Measurements from ENCODE around the gene GNB1L.
A peak's percentile ranks its signal among the peaks of the same experiment; 100 is the strongest.
"Not testable (repeated sequence)": the region's sequence is repeated elsewhere in the genome, so short reads cannot be mapped to it uniquely, and the experiment has no call there.

GNB1L gene

DNA sequence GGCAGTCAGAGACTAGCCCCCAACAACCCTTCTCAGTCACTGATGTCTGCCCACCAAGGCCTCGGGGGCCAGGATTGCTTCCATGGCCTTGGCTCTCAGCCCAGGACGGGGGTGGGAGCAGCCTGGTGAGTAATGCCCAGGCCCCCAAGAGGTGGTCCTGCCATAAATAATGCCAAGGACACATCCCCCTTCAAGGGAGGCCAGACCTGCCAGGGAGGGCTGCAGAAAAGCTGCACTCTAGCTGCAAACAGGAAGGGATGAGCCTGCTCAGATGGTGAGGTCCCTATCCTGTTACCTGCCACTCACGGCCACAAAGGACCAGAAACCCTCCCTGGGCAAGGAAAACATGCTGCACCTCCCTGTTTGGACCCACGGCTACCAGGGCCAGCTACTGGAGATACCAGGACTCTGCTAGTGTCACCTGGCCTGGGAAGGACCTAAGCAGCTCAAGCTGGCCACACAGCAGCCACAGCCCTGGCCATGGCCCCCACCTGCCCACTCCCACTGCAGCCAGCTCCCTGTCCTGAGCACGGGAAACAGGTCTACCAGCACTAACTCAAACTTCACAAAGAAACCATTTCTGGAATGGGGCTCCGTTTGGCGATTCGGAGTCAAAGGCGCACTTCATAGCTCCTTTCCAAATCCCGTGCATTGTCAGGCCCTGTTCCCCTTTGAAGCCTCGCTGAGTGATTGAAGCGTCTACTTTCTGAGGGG, 12.1 kb downstream of the GNB1L start:
- DNase-seq, result no peak

DNA sequence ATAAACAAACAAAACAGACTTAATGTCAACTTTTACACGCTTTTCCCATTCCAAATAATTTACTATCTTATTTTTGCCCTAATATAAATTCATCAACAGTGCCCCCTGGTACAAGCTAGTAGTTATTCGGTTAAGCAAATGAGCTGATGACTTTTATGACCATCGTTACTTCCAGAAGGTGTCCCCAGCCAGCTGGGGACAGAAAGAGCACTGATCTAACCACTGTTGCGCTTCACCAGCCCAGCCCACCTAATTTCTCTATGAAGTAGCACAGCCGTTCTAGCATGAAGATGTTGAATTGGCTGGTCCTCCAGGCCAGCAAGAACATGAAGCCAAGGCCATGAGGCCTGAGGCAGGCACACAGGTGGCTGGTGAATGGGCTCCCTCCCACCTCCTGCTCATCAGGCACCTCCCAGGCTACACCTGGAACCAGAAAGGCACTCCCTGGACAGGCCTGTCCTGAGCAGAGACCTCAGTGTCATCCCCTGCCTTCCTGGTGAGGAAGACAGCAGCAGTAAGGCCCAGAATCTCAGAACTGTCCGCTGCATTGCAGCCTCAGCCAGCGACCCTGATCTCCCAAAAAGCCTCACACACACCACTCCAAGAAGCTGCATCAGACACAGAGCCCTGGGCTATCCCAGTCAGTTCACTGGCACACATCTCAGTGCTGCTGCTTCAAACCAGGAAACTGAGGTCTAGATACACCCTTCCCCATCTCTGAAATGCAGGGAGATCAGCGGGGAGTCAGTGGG, 12.9 kb downstream of the GNB1L start:
- no peak for DNase-seq

DNA sequence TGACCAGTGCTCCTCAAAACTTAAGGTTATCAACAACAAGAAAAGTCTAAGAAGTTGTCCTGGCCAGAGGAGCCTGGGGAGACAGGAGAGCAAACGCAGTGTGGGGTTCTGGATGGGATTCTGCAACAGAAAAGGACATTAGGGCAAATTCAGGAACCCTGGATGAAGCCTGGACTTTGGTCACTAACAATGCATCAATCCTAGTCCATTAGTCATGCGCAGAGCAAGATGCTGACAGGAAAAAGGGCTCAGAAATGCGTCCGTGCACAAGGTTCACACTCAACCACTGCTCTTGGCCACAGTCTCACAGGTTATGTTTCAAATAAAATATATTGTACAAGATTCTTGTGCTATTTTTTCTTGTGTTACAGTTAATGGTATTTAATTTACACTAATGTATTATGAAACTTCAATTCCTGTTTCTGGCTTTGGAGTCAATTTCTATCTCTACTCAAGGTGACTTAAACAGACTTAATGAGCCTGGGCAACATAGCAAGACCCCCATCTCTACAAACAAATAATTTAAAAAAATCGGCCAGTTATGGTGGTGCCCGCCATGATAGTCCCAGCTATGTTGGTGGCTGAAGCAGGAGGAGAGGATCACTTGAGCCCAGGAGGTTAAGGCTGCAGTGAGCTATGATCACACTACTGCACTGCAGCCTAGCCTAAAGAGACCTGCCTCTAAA, 13.6 kb downstream of the GNB1L start:
- DNase-seq, result no peak

DNA sequence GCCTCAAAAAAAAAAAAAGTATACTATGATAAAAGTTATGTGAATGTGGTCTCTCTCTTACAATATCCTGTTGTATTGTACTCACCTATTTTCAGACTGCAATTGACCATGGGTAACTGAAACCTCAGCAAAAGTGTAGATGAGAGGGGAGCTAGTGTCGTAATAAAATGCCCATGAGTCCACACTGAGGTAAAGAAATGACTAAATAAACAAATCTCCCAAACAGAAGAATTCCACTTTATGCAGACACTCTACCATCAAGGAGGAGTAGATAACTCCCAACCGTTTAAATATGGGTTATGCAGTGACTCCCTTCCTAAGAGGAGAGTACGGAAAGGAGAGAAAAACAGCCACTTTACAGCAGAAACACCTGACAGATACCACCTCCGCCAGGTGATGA, 14.6 kb downstream of the GNB1L start:
- no peak for DNase-seq

DNA sequence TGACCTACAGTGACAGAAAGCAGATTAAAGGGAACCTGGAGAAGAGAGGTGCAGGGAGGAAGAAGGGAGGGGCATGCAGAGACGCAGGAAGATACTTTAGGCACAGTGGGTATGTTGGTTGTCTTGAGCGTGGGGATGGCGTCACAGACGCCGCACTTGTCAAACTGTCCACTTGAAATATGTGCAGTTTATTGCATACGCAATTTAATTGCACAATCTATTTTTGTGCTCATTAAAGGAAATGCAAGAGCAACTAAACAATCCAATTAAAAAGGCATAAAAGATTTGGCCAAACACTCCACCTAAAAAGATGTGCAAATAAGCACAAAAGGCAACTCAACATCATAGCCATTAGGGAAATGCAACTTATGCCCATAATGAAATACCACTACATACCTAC, 16.8 kb downstream of the GNB1L start:
- no peak for DNase-seq

DNA sequence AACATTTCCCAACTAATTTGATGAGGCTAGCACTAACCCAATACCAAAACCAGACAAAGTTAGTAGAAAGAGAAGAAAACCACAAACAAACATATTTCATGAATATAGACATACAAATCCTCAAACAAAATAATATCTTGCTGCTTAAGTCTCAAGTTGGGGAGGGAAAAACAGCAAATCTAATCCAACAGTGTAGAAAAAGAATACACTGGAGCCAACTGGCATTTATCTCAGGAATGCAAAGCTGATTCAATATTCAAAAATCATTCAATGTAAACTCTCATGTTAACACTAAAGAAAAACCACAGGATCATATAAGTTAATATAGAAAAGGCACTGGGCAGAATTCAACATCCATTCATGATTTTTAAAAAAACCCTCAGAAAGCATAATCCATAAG, 18.2 kb downstream of the GNB1L start:
- no peak for DNase-seq

DNA sequence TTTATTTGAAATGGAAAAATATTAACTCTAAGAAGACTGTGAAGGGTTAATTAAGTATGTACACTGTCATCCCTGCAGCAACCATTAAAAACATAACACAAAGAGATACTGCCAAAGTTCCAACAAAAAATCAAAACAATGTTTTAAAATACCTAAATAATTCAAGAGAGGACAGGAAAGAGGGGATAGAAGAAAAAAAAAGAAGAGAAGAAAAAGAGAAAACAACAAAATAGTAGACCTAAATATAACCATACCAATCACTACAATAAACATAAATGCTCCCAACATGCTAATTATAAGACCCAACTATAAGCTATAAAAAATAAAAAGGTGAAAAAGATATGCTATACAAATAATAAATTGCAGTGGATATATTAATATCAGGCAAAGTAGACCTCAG, 20.1 kb downstream of the GNB1L start:
- no peak for DNase-seq

DNA sequence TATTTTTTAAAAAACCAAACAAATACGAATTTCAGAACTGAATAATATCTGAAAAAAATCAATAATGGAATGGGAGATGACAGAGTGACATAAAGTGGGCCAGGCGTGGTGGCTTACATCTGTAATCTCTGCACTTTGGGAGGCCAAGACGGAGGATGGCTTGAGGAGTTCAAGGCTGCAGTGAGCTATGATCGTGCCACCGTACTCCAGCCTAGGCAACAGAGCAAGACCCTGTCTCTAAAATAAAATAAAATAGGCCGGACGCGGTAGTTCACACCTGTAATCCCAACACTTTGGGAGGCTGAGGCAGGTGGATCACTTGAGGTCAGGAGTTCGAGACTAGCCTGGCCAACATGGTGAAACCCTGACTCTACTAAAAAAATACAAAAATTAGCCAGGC, 21.3 kb downstream of the GNB1L start:
- DNase-seq, result not testable (repeated sequence)

DNA sequence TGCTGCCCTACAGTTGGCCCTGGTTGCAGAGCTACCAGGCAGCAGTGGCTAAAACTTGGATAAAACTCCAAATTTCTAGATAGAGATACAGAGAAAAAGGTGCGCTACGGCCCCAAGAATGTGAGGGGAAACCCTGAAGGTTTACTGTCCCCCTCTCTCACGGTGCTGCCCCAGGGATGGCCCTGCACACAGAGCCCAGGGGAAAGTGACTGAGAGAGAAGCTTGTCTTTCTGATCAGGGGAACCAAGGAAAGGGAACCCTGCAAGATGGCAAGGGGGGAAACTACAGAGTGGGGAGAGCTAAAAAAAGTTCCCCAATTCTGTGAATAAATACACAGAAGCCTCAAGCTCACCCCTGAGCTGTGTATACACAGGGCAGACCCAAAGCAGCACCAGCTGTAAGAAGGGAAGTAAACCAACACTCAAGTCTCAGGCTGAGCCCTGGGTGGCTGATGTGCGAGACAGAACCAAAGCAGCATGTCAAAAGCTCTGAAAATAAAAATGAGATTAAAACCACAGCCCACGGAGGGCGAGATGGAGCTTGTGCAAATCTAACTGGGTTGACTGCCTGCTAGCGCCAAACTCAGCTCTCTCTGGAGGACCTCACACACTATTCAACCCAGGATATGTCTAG, 22.1 kb downstream of the GNB1L start:
- DNase-seq, result no peak

DNA sequence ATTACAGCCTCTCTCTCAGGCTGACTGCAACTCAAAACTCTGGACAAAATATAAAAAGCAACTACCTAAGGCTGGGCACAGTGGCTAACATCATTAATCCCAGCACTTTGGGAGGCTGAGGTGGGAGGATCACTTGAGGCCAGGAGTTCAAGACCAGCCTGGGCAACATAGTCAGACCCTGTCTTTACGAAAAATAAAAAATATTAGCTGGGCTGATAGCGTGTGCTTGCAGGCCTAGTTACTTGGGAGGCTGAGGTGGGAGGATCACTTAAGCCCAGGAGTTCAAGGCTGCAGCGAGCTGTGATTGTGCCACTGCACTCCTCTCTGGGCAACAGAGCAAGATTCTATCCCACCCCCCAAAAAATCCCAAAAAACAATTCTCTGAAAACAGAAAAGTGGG, 22.7 kb downstream of the GNB1L start:
- not testable (repeated sequence) for DNase-seq

DNA sequence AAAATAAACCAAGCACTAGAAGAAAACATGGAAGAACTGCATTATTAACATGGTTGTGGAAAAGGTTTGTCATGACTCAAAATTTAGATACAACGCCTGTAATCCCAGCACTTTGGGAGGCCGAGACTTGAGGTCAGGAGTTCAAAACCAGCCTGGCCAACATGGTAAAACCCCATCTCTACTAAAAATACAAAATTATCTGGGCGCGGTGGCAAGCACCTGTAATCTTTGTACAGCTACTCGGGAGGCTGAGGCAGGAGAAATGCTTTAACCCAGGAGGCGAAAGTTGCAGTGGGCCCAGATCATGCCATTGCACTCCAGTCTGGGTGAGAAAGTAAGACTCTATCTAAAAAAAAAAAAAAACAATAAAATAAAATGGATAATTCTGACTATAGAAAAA, 23.7 kb downstream of the GNB1L start:
- no peak for DNase-seq

DNA sequence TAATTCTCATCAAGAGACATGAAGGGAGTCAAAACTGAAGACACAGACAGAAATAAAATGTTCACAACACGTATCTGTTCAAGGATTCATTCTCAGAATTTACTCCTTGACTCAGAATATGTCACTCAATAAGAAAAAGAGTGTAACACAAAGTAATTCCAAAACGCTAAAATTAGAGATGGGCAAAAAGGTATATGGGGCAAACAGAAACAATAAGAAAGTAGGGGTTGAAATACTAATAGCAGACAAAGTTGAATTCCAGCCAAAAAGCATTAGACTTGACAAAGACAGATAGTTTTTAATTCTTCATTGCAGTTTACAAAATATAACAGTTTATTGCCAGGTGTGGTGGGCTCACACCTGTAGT, 26.7 kb downstream of the GNB1L start:
- no peak for DNase-seq

DNA sequence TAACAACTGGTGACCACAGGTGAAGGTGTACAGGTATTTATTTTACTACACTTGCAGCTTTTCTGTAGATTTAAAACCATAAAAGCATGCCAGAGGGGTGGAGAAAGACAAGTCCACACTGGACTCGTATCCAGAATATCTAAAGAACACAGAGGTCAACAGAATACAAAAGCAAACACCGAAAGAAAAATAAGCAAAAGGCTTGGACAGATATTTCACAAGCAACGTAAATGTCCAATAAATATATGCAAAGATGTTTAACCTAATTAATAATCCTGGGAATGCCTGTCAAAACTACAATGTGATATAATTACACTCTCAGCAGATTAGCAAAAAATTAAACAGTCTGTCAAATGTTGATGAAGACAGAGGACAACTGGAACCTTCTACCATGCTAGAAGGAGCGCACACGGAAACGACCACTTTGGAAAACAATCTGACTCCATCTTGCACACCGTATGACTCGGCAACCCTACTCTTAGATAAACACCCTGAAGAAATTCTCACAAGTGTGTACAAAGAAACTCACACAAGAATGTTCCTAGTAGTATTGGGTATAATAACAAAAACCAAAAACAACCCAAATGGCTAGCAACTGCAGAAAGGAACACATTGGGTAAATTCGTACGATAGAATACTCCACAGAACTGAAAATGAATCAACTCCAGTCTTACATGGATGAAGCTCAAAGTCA, 27.2 kb downstream of the GNB1L start:
- no peak for DNase-seq

DNA sequence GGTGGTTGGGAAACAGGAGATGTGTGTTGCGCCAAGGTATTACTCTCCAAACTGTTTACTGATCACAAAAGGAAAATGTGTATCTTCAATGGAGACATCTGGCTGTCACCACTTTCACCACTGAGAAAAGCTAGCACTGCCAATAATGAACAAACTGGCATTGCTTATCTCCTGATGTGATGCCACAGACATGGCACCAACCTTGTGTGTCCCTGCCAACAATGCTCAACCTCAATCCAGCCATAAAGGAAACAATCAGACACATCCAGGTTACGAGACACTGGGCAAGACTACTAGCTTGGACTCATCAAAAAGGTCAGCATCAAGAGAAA, 28.1 kb downstream of the GNB1L start:
- DNase-seq, result no peak

DNA sequence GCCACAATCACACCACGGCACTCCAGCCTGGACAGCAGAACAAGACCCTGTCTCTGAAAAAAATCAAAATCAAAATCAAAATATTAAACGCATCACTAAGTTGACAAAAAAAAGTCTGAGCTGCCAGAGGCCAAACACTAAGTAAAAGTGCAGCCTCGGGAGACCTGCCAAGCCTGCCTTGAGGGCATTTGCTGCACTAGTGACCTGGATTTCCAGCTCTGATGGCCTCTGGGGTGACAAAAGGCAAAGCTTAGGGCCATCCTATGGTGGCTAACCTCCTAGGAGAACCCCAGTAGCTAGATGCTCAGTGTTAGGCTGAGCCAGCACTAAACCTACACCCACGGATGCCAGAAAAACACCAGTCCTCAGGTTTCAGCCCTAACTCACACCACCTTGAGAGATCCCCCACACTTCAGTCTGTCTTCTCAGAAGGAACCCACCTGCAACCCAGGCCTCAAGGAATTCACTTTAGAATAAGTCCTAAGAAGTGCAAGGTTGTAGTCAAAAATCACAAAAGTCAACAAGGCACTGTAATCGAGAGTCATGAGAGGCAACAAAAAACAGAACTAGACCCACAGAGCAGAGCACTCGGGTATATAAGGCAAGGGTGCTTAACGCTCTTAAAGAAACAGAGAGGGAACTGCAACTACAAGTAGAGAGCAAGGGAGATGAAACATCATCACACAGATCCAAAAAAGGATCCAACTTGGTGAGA, 28.6 kb downstream of the GNB1L start:
- no peak for DNase-seq

DNA sequence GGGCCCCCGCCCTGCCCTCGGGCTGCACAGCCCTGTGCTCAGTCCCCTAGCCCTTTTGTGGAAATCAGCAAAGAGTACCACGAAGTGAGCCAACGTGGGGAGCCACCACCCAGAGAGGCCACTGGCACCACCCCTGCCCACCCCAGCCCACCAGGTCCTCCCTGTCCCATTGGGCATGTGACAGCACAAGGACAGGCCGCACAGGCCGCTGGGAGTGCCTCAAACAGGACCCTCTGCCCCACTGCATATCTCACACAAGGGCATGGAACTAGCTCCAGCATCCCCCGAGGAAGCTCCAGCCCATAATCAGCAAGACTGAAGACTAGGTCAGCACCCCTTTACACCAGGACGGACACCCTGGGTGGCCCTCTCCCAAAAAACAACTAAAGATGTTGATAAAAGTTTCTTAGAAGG, 29.7 kb downstream of the GNB1L start:
- DNase-seq, result no peak

DNA sequence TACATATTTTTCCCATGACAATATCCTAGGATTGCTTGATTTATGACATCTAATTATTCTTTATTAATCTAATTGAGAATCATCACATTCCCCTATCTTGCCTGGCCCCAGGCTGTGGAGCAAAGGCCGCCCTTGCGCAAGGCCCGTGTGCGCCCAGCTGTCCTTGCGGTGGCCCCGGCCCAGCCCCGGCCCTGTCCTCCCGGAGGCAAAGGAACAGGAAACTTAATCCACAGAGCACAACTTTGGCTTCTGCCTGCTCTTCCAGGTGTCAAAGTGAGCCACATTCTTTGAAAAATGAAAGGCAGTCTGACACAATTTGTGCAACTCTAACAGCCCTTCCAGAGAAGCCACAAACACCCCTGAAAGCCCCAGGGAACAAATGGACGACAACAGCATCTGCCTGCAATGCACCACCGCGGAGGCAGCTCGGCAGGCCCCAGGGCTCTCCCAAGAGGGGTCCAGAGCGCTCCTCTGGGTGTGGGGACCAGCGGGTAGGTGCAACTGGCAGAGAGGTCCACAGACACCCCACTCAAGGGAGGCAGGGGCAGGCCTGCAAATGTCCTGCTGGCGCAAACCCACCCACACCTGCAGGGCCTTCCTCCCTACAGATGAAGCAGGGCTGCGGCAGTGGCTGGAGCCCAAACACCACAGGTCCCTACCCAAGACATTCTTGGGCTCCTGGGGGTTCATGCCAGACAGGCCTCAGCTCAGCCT, 30.3 kb downstream of the GNB1L start:
- no peak for DNase-seq

DNA sequence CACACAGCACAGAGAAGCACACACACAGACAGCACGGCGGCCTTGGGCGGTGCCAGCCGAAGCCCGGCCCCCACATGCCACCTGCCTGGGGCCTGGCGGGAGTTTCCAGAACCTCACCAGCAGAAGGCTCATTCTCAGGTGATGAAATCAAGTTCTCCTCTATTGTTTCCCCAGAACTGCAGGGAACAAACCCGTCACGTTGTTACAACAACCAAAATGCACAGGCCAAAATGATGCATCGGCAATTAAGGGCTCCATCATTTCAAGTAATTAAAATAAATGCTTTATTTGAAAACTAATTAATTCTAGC, 30.8 kb downstream of the GNB1L start:
- peak; percentile 15 for DNase-seq

DNA sequence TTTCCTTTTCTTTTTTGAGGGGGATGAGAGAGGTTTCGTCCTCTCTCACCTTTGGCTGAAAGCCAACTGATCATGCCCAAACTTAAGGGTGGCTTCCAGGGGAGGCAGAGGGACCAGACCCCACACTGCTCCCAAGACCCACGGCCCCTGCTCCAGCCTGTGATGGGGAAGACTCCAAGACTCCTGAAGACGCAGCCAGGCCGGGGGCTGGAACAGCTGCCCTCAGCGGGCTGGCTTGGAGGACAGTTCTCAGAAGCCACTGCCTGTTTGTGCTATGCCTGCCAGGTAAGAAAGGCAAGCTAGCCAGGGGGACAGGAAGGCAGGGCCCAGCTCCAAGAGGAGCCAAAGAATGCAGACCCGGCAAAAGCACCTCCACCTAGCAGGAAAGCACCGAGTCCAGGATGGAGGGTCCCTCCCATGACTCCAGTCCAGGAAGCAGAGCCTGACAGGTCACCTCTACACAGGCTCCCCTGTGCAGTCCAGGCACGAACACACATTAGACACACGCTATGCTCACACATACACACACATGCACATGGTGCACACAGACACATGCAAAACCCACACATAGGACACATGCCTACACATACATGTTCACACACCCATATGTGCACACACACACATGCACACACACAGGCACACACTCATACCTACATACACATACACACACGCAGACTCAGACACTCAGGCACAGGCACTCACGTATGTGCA, 31.3 kb downstream of the GNB1L start:
- no peak for DNase-seq

DNA sequence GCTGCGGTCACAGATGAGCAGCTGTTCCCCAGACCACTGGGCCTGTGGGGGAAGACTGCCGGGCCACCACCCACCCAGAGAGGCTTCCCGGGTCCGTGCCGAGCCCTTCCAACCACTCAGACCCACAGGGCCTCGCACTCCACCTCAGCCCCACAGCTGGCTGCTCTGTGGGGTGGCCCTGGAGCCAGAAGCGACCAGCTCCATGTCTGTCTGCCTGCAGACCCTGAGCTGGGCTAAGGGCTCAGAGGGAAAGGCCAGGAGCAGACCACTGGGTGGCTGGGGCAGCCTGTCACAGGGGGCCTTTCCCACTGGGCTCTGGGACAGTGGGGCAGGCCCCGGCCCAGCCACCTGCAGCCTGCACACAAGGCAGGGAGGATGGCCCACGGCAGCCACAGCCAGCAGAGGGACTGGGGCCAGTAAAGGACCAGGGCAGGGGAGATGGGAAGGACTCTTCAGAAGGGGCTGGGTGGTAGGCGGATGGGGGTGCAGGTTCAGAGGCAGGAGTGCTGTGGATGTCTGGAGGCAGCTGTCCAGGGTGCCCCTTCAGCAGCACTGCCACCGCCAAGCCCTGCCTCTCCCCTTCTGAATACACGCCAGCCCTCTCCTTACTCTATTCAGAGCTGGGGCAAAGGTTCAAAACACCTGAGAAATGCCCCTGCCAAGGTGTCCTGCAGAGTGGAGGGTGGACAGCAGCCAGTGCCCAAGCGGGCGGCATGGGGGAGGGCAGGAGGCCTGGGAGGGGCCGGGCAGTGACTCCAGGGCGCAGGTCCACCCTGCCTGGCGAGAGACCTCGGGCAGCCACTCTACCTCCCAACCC, 32.2 kb downstream of the GNB1L start:
- DNase-seq, result no peak
